Renal cortex interstitium (tissue), 15 donors: ENCODE measurements around the gene TCP11L2. TPM values are rescaled to one million over a fixed set of nuclear protein-coding genes. Genes with fewer than 3 reads are reported as not detected.

Experiments used
- DNase-seq, 11 donors: peaks; one replicate each; pipeline ENCODE4 v3.0.0-alpha.2; 2013; ENCODE audit warnings: low read depth in 9 of 11, low spot score in 4 of 11; ENCODE audit errors: extremely low read depth in 1 of 11
- long read RNA-seq, 16 experiments: transcript quantifications; one replicate each; lab custom pipeline, GENCODE V29; 2026
- polyA plus RNA-seq, 3 donors: library from polyadenylated mRNA; unstranded; fragments of 120-200 nt; gene quantifications; one replicate each; pipeline ENCODE4 v1.2.1, GENCODE V29; 2013; ENCODE audit not compliant: insufficient read length in 3 of 3

TCP11L2 gene
- polyA plus RNA-seq: 10 to 100 TPM; 17.7 to 28.4 (median 21.0) TPM
- long read RNA-seq, donor 1, partial matches to known transcripts: 0 of 2 reads
- long read RNA-seq, donor 1, other reads (novel, unspliced or antisense): 0 of 2 reads
- long read RNA-seq, donor 2, partial matches to known transcripts: 0 of 2 reads
- long read RNA-seq, donor 2, other reads (novel, unspliced or antisense): 0 of 2 reads
- long read RNA-seq, donor 3, partial matches to known transcripts: 0 of 5 reads
- long read RNA-seq, donor 3, other reads (novel, unspliced or antisense): 0 of 5 reads
- long read RNA-seq, donor 4, partial matches to known transcripts: 0 of 1 reads
- long read RNA-seq, donor 4, other reads (novel, unspliced or antisense): 0 of 1 reads
- long read RNA-seq, donor 5: 0 reads
- long read RNA-seq, donor 6, partial matches to known transcripts: 0 of 3 reads
- long read RNA-seq, donor 6, other reads (novel, unspliced or antisense): 0 of 3 reads
- long read RNA-seq, donor 7, partial matches to known transcripts: 0 of 1 reads
- long read RNA-seq, donor 7, other reads (novel, unspliced or antisense): 0 of 1 reads
- long read RNA-seq, donor 8, partial matches to known transcripts: 5 of 8 reads
- long read RNA-seq, donor 8, other reads (novel, unspliced or antisense): 0 of 8 reads
- long read RNA-seq, donor 9, partial matches to known transcripts: 0 of 3 reads
- long read RNA-seq, donor 9, other reads (novel, unspliced or antisense): 0 of 3 reads
- long read RNA-seq, donor 10, partial matches to known transcripts: 0 of 5 reads
- long read RNA-seq, donor 10, other reads (novel, unspliced or antisense): 0 of 5 reads
- long read RNA-seq, donor 11, transcript TCP11L2-201 (10 exons, 2,219 nt): major isoform, 5 of 6 reads
- long read RNA-seq, donor 11, partial matches to known transcripts: 0 of 6 reads
- long read RNA-seq, donor 11, other reads (novel, unspliced or antisense): 0 of 6 reads
- long read RNA-seq, donor 12: 0 reads
- long read RNA-seq, donor 13: 0 reads
- long read RNA-seq, donor 14: 0 reads
- long read RNA-seq, donor 15: 0 reads
- long read RNA-seq, donor 16, transcript TCP11L2-201 (10 exons, 2,219 nt): major isoform, 5 of 60 reads
- long read RNA-seq, donor 16, partial matches to known transcripts: 54 of 60 reads
- long read RNA-seq, donor 16, other reads (novel, unspliced or antisense): 0 of 60 reads

DNA sequence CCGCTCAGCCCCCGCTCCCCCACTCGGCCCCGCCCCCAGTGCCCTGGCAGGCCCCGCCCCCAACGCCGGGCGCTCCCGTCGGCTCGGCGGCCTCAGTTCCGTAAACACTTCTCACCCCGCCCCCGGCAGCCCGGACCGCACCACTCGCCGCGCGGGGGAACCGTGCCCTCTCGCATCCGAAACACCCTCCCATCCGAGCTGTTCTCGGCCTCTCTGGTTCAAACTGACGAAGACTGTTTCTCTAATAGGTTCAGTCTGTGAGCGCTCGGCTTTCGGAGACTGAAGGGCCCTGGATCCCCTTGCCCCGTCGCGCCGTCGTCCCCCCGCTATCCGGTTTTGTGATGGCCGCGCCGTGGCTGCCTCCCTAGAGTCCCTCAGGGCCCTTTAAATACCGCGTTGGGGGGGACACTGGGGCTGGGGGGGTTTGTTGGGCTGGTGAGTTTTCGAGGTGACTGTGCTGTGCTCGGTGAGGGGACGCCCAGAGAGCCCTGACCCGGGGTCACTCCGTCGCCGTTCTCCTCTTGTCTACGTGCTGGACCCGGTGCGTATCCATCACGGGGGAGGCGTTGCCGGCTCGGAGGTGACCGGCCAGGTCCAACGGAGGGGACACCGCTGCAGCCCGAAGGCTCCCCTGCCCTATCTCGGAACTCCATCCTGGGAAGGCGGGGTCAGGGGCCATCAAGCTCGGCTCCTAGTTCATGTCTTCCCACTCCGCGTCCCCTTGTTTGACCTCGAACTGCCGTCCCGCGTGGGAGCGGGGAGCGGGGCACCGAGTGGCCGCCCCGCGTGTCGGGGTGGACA lies at the start of gene TCP11L2:
Gene TCP11L2, plus strand, starts transcription at position 333 of the 801 bp plus-strand sequence. CDS start 8,343 bp downstream, outside the sequence.
- DNase-seq: peak in 8 of 11 donors; percentile 70 to 81 (median 74)

DNA sequence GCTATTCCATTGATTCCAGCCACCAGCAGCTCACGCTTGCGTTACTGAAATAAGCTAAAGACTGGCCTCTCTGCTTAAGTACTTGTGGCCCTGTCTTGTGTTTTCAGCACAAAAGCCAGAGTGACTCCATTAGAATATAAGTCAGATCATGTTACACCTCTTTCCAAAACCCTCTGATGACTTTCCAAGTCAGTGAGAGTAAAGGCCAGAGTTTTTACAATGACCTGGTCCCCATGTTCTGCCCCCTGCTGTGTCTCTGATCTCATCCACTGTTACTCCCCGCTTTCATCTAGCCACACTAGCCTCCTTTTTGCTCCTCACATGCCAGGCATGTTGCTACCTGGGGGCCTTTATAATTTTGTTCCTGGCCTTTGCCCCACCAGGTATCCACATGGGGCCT lies 47.8 kb upstream of the TCP11L2 start:
- no peak for DNase-seq

DNA sequence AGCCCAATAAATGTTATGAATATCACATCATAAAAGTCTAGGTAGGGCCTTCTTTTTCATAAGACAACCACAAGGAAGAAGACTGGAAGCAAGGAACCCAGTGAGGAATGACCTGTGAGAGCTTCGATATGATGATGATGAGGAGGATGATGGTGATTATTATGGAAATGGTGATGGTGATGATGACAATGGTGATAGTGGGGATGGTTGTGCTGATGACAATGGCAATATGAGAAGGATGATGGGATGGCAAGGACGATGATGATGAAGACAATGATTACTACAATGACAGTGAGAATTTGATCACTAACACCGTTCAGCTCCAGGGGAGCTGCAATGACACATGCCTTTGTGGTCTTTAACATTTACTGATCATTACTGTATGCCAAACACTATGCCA lies 47.0 kb upstream of the TCP11L2 start:
- no peak for DNase-seq

DNA sequence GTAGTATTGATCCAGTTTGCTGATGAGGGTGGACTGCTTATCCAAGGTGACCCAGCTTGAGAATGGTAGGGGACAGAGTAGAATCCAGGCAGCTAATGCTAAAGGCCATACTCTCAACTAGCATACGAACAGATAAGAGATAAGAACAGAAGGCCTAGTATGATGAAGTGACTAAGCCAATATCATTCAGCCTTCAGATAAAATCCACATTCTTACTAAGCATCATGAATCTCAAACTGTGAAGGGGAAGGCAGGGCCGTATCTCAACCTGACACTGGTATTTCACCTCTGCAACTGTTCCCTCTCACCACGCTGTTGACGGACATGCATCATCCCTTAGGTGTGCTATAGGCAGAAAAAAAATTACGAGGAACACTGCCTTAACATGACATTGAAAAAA lies 46.6 kb upstream of the TCP11L2 start:
- no peak for DNase-seq

DNA sequence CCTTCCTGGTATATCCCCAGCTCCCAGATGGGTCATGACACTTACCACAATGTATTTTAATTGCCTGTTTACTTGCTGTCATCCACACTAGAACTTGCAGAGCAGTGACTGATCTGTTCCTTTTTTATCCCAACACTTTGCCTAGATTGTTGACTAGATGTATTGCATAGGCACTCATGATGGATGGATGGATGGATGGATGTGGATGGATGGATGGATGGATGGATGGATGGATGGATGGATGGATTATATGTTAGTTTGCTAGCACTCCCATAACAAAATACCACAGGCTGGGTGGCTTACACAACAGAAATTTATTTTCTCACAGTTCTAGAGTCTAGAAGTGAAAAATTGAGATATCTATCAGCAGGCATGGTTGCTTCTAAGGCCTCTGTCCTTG lies 46.0 kb upstream of the TCP11L2 start:
- DNase-seq: no peak

DNA sequence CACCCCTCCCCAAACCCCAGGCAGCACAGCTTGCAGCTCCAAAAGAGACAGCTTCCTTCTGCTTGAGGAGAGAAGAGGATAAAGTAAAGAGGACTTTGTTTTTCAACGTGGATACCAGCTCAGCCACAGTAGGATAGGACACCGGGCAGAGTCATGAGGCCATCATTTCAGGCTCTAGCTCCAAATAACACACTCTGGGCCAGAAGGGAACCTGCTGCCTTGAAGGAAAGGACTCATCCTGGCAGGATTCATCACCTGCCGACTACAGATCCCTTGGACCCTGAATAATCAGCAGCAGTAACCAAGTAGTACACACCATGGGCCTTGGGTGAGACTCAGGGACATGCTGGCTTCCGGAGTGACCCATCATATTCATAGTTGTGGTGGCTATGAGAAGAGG lies 44.3 kb upstream of the TCP11L2 start:
- DNase-seq: no peak

DNA sequence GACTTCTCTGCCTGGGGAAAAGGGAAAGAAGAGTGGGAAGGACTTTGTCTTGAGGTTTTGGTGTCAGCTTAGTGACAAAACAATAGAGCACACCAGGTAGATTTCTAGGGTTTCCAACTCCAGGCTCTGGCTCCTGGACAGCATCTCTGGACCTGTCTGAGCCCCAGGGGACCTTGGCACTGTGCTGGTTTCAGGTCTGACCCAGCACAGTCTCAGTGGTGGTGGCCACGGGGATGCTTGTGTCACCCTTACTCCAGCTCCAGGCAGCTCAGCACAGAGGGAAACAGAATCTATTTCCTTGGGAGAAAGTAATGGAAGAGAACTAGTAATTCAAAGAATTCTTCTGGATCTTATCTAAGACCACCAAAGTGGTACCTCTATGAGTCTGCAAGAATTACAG lies 43.6 kb upstream of the TCP11L2 start:
- DNase-seq: no peak

DNA sequence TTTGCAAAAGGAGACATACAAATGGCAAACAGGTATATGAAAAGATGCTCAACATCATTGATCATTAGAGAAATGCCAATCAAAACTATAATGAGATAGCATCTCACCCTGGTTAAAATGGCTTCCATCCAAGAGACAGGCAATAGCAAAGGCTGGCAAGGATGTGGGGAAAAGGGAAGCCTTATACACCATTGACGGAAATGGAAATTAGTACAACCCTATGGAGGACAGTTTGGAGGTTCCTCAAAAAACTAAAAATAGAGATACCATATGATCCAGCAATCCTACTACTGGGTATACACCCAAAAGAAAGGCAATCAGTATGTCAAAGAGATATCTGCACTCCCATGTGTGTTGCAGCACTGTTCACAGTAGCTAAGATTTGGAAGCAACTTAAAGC lies 37.4 kb upstream of the TCP11L2 start:
- no peak for DNase-seq

DNA sequence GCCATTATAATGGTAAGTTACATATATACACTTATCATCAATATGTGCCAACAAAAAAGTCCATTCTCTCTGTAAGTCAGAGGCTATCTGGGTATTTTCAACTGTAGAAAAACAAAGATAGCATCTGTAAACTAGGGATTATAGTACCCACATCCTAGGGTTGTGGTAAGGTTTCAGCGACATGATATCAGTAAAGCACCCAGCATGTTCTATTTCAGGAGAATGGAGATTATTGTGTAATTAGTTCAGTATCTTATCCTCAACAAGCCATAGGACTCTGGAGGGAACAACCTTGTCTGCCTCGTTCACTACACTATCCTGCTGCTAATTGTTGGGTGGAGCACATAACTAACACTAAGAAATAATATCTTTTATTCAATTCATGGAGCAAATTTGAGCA lies 35.0 kb upstream of the TCP11L2 start:
- no peak for DNase-seq

DNA sequence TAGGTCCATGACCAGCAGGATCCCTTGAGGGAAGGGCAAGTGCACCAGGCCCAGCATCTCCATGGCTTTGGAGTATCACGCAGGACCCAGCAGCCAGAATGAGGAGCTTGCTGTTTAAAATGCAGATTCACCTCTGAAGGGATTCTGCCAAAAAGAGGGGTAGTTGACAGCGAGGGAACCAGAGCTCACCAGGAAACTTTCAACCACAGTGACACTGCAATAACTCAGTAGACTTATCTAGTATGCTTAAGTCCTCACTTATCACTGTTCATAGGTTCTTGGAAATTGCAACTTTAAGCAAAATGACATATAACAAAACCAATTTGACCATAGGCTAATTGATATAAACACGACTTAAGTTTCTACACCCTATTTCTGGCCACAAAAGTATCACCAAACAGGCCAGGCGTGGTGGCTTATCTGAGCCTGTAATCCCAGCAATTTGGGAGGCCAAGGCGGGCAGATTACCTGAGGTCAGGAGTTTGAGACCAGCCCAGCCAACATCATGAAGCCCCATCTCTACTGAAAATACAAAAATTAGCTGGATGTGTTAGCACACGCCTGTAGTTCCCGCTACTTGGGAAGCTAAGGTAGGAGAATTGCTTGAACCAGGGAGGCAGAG lies 33.3 kb upstream of the TCP11L2 start:
- DNase-seq: no peak

DNA sequence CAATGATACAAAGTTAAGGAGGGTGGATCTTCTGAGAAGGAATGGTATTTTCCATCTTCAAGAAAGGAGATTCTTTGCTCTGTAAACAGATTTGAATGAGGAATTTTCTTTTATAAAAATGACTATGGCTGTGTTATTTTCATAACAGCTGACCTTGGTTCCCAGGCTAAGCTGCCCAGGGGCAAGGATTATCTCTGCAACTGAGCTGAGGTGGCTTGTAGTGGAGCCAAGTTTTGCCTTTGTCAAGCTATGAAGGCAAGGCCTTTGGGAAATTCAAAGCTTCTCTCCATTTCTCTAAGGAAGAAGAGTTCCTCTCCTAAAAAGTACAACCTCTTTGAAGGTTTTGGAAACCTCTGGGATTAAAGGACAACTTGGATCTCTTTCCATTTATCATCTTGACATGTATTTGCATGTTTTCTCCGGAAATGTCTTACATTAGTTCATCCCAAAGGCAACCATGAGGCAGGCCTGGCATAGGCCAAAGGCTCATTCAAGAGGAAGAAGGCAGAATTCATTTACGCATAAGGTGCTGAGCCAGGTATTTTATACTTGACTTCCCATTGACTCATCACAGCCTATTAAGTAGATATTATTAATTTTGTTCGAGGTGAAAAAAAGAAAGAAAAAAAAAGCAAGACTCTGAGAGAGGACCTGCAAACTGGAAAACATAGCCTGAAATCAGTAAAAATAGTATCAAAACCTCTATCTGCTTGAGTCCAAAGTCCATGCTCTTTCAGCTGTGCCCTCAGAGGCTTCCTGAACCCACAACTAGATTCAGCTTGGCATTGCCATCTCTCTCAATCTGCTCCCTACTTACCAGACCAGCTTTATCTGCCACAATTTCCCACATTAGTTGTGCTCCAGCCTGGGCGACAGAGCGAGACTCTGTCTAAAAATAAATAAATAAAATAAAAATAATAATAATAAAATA lies 30.7 kb upstream of the TCP11L2 start:
- DNase-seq: no peak

DNA sequence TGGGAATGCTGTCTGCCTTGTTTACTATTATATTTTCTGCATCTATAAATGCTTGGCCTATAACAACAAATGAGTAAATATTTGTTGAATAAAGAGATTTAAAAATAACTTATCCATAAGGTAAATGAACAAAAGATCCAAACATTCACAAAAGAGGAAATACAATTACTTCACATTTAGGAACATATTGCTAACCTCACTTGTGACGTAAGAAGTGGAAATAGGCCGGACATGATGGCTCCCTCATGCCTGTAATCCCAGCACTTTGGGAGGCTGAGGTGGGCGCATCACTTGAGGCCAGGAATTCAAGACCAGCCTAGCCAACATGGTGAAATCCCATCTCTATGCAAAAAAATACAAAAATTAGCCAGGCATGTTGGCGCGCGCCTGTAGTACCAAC lies 29.0 kb upstream of the TCP11L2 start:
- no peak for DNase-seq

DNA sequence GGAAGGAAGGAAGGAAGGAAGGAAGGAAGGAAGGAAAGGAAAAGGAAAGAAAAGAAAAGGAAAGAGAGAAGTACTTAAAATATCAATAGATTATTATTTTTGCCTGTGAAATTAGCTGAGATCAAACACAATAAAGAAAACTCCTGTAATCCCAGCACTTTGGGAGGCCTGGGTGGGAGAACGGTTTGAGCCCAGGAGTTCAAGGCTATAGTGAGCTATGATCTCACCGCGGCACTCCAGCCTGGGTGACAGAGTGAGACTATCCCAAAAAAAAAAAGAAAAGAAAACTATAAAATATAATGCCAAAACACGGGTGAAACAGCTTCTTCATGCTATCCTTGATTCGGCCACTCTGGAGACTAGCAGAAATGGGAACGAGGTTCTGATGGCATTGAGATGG lies 28.5 kb upstream of the TCP11L2 start:
- DNase-seq: no peak

DNA sequence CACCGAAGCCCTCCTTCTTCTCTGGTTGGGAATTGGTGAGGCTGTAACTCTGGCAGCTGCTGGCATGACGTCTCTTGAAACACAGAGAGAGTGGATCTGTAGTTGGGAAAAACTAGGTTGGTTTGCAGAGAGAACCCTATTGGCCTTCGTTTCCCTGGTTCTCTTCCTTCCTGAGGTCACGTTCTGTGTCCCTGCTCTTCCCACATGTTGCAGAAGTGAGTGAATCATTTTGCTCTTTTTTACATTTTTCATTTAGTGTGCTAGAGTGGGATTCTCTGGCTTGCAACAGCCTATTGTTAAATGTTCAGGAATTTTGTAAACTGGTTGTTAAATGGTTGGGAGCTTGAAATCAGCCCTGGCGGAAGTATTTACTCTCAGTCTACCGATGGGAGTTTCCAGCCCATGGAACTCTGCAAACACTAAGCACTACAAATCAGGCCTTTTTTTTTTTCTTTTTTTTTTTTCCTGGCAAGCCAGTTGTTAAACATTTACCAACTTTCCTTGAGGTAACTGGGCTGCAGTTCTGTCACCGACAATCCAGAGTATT lies 27.9 kb upstream of the TCP11L2 start:
- peak in 5 of 11 donors; percentile 12 to 37 (median 26) for DNase-seq

DNA sequence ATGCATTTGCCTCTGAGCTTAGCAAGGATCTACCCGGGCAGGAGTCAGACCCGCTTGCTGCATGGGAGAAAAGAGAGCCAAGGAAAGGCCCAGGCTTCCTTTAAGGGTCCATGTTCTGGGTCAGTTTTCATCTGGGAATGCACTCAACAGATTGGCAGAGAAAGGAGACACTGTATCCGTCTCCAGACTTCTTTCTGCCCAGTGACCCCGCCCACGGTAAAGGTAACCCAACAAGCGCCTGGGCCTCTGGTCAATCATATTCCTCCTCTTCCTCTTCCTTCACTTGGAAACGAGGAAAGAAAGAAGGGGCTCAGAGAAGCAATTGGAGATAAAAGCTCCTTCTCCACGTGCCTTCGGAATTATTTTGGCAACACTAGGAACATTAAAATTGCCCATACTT lies 27.1 kb upstream of the TCP11L2 start:
- DNase-seq: no peak

DNA sequence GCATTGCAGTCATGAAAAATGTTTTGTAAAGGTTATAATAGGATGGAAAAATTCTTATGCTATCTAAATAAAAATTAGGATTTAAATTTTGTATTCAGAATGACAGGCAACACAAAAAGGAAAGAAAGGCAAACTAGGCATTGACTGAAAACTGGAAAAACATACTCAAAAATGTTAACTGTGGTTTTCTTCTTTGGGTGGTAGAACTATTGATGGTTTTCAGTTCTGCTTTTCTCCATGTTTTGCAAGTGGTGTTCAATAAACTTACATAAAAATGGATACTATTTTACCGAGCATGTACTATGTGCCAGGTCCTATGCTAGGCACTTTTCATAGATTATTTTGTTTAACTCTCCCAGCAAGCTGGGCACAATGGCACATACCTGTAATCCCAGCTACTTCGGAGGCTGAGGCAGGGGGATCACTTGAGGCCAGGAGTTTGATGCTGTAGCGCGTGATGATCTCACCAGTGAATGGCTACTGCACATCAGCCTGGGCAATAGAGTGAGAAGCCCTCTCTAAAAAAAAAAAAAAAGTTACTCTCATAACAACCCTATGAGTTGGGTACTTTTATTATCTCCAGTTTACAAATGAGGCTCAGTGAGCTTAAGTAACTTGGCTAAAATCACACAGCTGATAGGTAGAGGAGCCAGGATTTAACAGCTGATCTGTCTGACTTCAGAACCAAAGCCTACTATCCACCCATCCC lies 26.3 kb upstream of the TCP11L2 start:
- DNase-seq: no peak
